C4-2B (cell line): ENCODE measurements around the gene ST6GALNAC2.

Source experiments
- ZFX ChIP-seq: fragments of 450-650 bp; IDR thresholded peaks from 2 replicates; pipeline ENCODE4 v1.6.1; 2017
- TF ChIP-seq, protein P1 (sequence below): fragments of 450-650 bp; conservative IDR thresholded peaks from 2 replicates; pipeline ENCODE4 v1.5.1; 2017; ENCODE audit warnings: mild to moderate bottlenecking

DNA sequence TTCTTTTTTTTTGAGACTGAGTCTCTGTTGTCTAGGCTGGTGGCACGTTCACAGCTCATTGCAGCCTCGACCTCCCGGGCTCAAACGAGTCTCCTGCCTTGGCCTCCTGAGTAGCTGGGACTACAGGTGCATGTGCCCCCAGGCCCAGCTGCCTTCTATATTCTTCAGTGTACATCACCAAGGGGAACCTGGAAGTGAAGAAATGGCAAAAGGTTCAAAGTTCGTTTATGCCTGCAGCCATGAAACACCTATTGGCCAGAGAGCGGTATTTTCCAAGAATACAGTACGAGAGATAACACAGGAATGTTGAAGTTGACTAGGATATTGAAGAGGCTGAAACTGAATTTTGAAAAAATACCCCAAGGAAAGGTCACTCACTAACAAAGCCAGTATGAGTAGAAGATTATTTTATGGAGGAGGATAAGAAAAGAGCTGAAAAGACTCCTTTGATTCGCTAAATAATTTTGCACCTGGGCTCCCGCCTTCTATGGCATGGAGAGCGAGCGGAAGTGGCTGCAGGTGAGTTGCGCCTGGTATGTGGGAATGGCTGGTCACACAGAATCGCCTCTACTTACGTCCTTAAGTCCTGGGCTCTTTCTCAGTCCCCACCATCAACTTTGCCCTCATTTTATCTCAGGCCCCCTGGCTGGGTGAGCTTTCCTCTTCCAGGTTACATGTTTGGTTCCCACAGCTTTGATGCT lies 48.1 kb upstream of the ST6GALNAC2 start:
- TF ChIP-seq, protein P1, sequence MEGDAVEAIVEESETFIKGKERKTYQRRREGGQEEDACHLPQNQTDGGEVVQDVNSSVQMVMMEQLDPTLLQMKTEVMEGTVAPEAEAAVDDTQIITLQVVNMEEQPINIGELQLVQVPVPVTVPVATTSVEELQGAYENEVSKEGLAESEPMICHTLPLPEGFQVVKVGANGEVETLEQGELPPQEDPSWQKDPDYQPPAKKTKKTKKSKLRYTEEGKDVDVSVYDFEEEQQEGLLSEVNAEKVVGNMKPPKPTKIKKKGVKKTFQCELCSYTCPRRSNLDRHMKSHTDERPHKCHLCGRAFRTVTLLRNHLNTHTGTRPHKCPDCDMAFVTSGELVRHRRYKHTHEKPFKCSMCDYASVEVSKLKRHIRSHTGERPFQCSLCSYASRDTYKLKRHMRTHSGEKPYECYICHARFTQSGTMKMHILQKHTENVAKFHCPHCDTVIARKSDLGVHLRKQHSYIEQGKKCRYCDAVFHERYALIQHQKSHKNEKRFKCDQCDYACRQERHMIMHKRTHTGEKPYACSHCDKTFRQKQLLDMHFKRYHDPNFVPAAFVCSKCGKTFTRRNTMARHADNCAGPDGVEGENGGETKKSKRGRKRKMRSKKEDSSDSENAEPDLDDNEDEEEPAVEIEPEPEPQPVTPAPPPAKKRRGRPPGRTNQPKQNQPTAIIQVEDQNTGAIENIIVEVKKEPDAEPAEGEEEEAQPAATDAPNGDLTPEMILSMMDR, result no peak
- no peak for TF ChIP-seq ZFX
